ENCODE results near the gene MSANTD1. TPM values are rescaled to one million over a fixed set of nuclear protein-coding genes. Genes with fewer than 3 reads are reported as not detected.

The MSANTD1 gene
- total and polyA plus RNA-seq, 2 donors (not counting 1 experiment from before 2014, with no cell fraction given), result 0.78 to 5.5 TPM

DNA sequence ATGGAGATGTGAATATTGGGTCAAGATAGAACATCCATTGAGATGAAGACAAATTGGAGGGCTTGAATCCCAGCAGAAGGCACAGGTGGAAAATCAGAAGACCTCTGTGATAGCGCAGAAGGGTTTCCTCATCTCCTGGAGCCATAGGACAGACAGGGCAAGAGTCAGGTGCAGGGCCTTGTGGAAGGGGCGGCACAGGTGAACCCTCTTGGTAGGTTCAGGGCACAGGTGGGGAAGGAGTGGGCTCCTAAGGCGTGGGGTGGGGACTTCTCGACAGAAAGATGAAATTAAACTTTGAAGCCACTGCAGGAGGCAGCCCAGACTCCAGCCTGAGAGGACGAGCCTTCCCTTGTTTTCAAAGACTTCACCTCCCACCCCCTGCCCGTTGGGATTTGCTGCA, 34.5 kb downstream of the MSANTD1 start:
- DNase-seq, result peak; percentile 3
- POLR2A ChIA-PET, result no interaction called here
- Histone ChIP-seq H4K20me1 (ENCODE audit: control insufficient read depth, insufficient read depth, low read length, poor library complexity, severe bottlenecking) (no peaks in the 10 kb centered on the region), H3K79me2 (ENCODE audit: control insufficient read depth, insufficient read depth, low read length) (no peaks in the 10 kb centered on the region), H2AFZ (ENCODE audit: insufficient read depth, low read depth, low read length, poor library complexity, severe bottlenecking) (no peak overlapping the region), H3K36me3 (replicated peaks in 1 of 2; ENCODE audit: control extremely low read depth in 1 of 2, control insufficient read depth in 1 of 2, extremely low read depth in 1 of 2, insufficient read depth in 2 of 2, low read length in 1 of 2) (no peaks in the 10 kb centered on the region), H3K4me1 (ENCODE audit: control insufficient read depth in 2 of 2, insufficient read depth in 2 of 2, low read length in 2 of 2) (peaks cover 13 to 16% of the 10 kb centered on the region in 2 donors), H3K9me3 (ENCODE audit: control extremely low read depth in 1 of 3, control insufficient read depth in 2 of 3, insufficient read depth in 1 of 3, low read length in 2 of 3) (peaks cover 0 to 16% (median 3%) of the 10 kb centered on the region in 3 donors), H3K4me2 (replicated peaks; ENCODE audit: low read depth, low read length, poor library complexity, severe bottlenecking) (no peak overlapping the region), H3K27me3 (replicated peaks in 1 of 4; ENCODE audit: control extremely low read depth in 1 of 4, control insufficient read depth in 3 of 4, insufficient read depth in 4 of 4, low read length in 3 of 4) (peaks cover 0 to 12% (median 2%) of the 10 kb centered on the region in 4 experiments), H3K4me3 (ENCODE audit: control extremely low read depth in 1 of 5, extremely low read depth in 1 of 5, insufficient read depth in 1 of 5, low read depth in 2 of 5, low read length in 4 of 5) (no peak overlapping the region), H3K9ac (ENCODE audit: low read length) (no peak overlapping the region), H3K27ac (ENCODE audit: low read length in 2 of 2) (no peak overlapping the region)
- CTCF ChIA-PET, result no interaction called here
- no peak for TF ChIP-seq EZH2 (IDR thresholded peaks at IDR 0.05; ENCODE audit: borderline replicate concordance, insufficient read depth, low read depth, low read length, poor library complexity, severe bottlenecking)
- TF ChIP-seq, protein P1, sequence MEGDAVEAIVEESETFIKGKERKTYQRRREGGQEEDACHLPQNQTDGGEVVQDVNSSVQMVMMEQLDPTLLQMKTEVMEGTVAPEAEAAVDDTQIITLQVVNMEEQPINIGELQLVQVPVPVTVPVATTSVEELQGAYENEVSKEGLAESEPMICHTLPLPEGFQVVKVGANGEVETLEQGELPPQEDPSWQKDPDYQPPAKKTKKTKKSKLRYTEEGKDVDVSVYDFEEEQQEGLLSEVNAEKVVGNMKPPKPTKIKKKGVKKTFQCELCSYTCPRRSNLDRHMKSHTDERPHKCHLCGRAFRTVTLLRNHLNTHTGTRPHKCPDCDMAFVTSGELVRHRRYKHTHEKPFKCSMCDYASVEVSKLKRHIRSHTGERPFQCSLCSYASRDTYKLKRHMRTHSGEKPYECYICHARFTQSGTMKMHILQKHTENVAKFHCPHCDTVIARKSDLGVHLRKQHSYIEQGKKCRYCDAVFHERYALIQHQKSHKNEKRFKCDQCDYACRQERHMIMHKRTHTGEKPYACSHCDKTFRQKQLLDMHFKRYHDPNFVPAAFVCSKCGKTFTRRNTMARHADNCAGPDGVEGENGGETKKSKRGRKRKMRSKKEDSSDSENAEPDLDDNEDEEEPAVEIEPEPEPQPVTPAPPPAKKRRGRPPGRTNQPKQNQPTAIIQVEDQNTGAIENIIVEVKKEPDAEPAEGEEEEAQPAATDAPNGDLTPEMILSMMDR (IDR thresholded peaks at IDR 0.05), result no peak
- H3K9me3 Mint-ChIP-seq (ENCODE audit: insufficient read depth), result peaks cover 4% of the 10 kb centered on the region
- ATAC-seq (ENCODE audit: low read depth), result no peak
- 96% methylated on average over 4 of the region's 6 CpGs for WGBS (ENCODE audit: insufficient coverage)
- peaks cover 15% of the 10 kb centered on the region for H3K4me1 Mint-ChIP-seq
- H3K27ac Mint-ChIP-seq, result no peak overlapping the region
- intact Hi-C loops (cut with micrococcal nuclease), result no loop called here
- H3K27me3 Mint-ChIP-seq, result peaks cover 4% of the 10 kb centered on the region
- H3K4me3 Mint-ChIP-seq, result no peak overlapping the region

DNA sequence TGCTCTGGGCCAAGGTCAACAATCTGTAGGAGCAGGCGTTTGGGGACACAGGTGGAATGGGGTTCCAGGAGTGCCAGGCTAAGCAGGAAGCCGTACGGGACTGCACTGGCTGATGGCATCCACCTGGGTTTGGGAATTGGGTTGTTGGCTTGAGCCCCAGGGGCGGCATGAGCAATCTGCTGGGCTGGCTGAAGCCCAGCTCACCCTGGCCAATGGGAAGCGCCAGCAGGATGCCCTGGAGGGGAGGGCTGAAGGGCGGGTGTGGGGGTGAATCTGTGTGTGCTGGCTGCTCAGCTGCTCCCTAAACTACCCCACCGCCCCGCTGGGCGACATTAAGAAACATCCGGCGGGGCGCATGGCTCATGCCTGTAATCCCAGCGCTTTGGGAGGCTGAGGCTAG, 35.0 kb downstream of the MSANTD1 start:
- DNase-seq (peak; percentile 3), ATAC-seq (ENCODE audit: low read depth) (no peak)
- Mint-ChIP-seq H3K27ac (no peak overlapping the region), H3K9me3 (ENCODE audit: insufficient read depth) (peaks cover 4% of the 10 kb centered on the region), H3K4me3 (no peak overlapping the region), H3K4me1 (peaks cover 15% of the 10 kb centered on the region), H3K27me3 (peaks cover 4% of the 10 kb centered on the region)
- no peaks in the 10 kb centered on the region for H3K36me3 ChIP-seq (replicated peaks in 1 of 2; ENCODE audit: control extremely low read depth in 1 of 2, control insufficient read depth in 1 of 2, extremely low read depth in 1 of 2, insufficient read depth in 2 of 2, low read length in 1 of 2)
- H3K4me3 ChIP-seq (ENCODE audit: control extremely low read depth in 1 of 5, extremely low read depth in 1 of 5, insufficient read depth in 1 of 5, low read depth in 2 of 5, low read length in 4 of 5), result no peak overlapping the region
- peaks cover 13 to 16% of the 10 kb centered on the region in 2 donors for H3K4me1 ChIP-seq (ENCODE audit: control insufficient read depth in 2 of 2, insufficient read depth in 2 of 2, low read length in 2 of 2)
- WGBS (ENCODE audit: insufficient coverage), result 98% methylated on average over 9 of the region's 13 CpGs
- POLR2A ChIA-PET, result interaction anchor here (0.7 kb wide), 1 partner anchor 104 kb away, joined by 3 read pairs; no protein-coding TSS in a partner anchor
- peaks cover 0 to 12% (median 2%) of the 10 kb centered on the region in 4 experiments for H3K27me3 ChIP-seq (replicated peaks in 1 of 4; ENCODE audit: control extremely low read depth in 1 of 4, control insufficient read depth in 3 of 4, insufficient read depth in 4 of 4, low read length in 3 of 4)
- H4K20me1 ChIP-seq (ENCODE audit: control insufficient read depth, insufficient read depth, low read length, poor library complexity, severe bottlenecking), result no peaks in the 10 kb centered on the region
- H3K27ac ChIP-seq (ENCODE audit: low read length in 2 of 2), result no peak overlapping the region
- H3K79me2 ChIP-seq (ENCODE audit: control insufficient read depth, insufficient read depth, low read length), result no peaks in the 10 kb centered on the region
- CTCF ChIA-PET, result no interaction called here
- H3K9ac ChIP-seq (ENCODE audit: low read length), result no peak overlapping the region
- H3K9me3 ChIP-seq (ENCODE audit: control extremely low read depth in 1 of 3, control insufficient read depth in 2 of 3, insufficient read depth in 1 of 3, low read length in 2 of 3), result peaks cover 0 to 16% (median 3%) of the 10 kb centered on the region in 3 donors
- no peak overlapping the region for H2AFZ ChIP-seq (ENCODE audit: insufficient read depth, low read depth, low read length, poor library complexity, severe bottlenecking)
- TF ChIP-seq, protein P1 (IDR thresholded peaks at IDR 0.05), result no peak
- no peak for TF ChIP-seq EZH2 (IDR thresholded peaks at IDR 0.05; ENCODE audit: borderline replicate concordance, insufficient read depth, low read depth, low read length, poor library complexity, severe bottlenecking)
- no peak overlapping the region for H3K4me2 ChIP-seq (replicated peaks; ENCODE audit: low read depth, low read length, poor library complexity, severe bottlenecking)
- intact Hi-C loops (cut with micrococcal nuclease), result no loop called here

Data from B cell (primary cell).